GM21825 (cell line): ENCODE results near the gene ATP2B2.

ENCODE experiments used
- ATAC-seq: cut with Tn5 transposase; IDR thresholded peaks from one replicate; pipeline ENCODE4 v1.9.1; 2021; ENCODE audit warnings: mild to moderate bottlenecking, moderate library complexity; ENCODE audit not compliant: unreplicated experiment

Gene ATP2B2

GRCh38 chr3:10334459-10334858 is 170.9 kb downstream of the ATP2B2 start:
- no peak for ATAC-seq

GRCh38 chr3:10334042-10334441 is 171.3 kb downstream of the ATP2B2 start:
- ATAC-seq, result no peak

GRCh38 chr3:10333349-10333650 is 172.1 kb downstream of the ATP2B2 start:
- ATAC-seq, result no peak

- ATAC-seq, result no peak
These were observed 172.7 kb downstream of the ATP2B2 start for GRCh38 chr3:10332481-10333348.

GRCh38 chr3:10331320-10331719 is 174.1 kb downstream of the ATP2B2 start:
- no peak for ATAC-seq

- ATAC-seq, result no peak
These were observed 175.1 kb downstream of the ATP2B2 start for GRCh38 chr3:10330319-10330718.

GRCh38 chr3:10329495-10330015 is 175.8 kb downstream of the ATP2B2 start:
- no peak for ATAC-seq

GRCh38 chr3:10328460-10329071 is 176.8 kb downstream of the ATP2B2 start:
- no peak for ATAC-seq

GRCh38 chr3:10327592-10327991 is 177.8 kb downstream of the ATP2B2 start:
- no peak for ATAC-seq

GRCh38 chr3:10322352-10322710 is 183.1 kb downstream of the ATP2B2 start:
- no peak for ATAC-seq

GRCh38 chr3:10321630-10322351 is 183.6 kb downstream of the ATP2B2 start:
- no peak for ATAC-seq

GRCh38 chr3:10320320-10320677 is 185.1 kb downstream of the ATP2B2 start:
- no peak for ATAC-seq

- no peak for ATAC-seq
These were observed 185.6 kb downstream of the ATP2B2 start for GRCh38 chr3:10319804-10320203.

- no peak for ATAC-seq
These were observed 186.1 kb downstream of the ATP2B2 start for GRCh38 chr3:10319251-10319650.

- no peak for ATAC-seq
These were observed 187.4 kb downstream of the ATP2B2 start for GRCh38 chr3:10317961-10318350.

GRCh38 chr3:10317311-10317960 is 187.9 kb downstream of the ATP2B2 start:
- no peak for ATAC-seq

GRCh38 chr3:10315771-10316344 is 189.5 kb downstream of the ATP2B2 start:
- ATAC-seq, result no peak

- ATAC-seq, result no peak
These were observed 190.3 kb downstream of the ATP2B2 start for GRCh38 chr3:10315101-10315500.

GRCh38 chr3:10312861-10313260 is 192.5 kb downstream of the ATP2B2 start:
- ATAC-seq, result no peak

GRCh38 chr3:10312391-10312790 is 193.0 kb downstream of the ATP2B2 start:
- no peak for ATAC-seq

- no peak for ATAC-seq
These were observed 193.7 kb downstream of the ATP2B2 start for GRCh38 chr3:10311710-10312109.
